Prostate gland (tissue), 2 donors: ENCODE data around the gene KLK15. TPM values are rescaled to one million over a fixed set of nuclear protein-coding genes. Genes with fewer than 3 reads are reported as not detected.
A peak's percentile ranks its signal among the peaks of the same experiment; 100 is the strongest.

Experiments
- DNase-seq: peaks from one replicate; pipeline ENCODE4 v3.0.0-alpha.2; 2019; ENCODE audit warnings: low spot score
- H3K27ac ChIP-seq, 2 donors: fragments of 200-600 bp; sonication (generic); 2 replicates each; pipeline ENCODE4 v1.5.1; 2017 to 2019
- H3K27me3 ChIP-seq: fragments of 200-600 bp; sonication (generic); replicated peaks from 2 replicates; pipeline ENCODE4 v1.5.1; 2019; ENCODE audit not compliant: insufficient read depth
- H3K36me3 ChIP-seq, 2 donors: fragments of 200-600 bp; sonication (generic); 1 replicate in 1 of 2; 2 replicates in 1 of 2; pipeline versions ENCODE4 v1.5.1 to v1.8.1; 2017 to 2019
- H3K4me1 ChIP-seq: fragments of 200-600 bp; sonication (generic); replicated peaks from 2 replicates; pipeline ENCODE4 v1.5.1; 2019
- H3K4me3 ChIP-seq, 2 donors: fragments of 200-600 bp; sonication (generic); 2 replicates each; pipeline ENCODE4 v1.5.1; 2017 to 2019
- H3K9me3 ChIP-seq: fragments of 200-600 bp; sonication (generic); 2 replicates; pipeline ENCODE4 v1.5.1; 2017
- POLR2A ChIP-seq: fragments of 450-650 bp; IDR thresholded peaks from one replicate; pipeline ENCODE4 v1.6.1; 2016; ENCODE audit warnings: antibody characterized with exemption, mild to moderate bottlenecking
- POLR2AphosphoS5 ChIP-seq: sonication (generic); formaldehyde crosslinking; IDR thresholded peaks from one replicate; pipeline ENCODE4 v1.6.1; 2017; ENCODE audit warnings: antibody characterized with exemption
- WGBS: methylation state at CpG from one replicate; pipeline ENCODE4 v1.1.5; 2018; 5-methylcytosine and 5-hydroxymethylcytosine counted together
- intact Hi-C: fragments of 100-400 bp; cut with DNase I; formaldehyde crosslinking; loops from one replicate; pipeline ENCODE4 v1.14.2; 2022
- total RNA-seq, 2 donors: library from RNA; depleted of rRNA; stranded (reverse); fragments of >200 nt; gene quantifications; one replicate each; pipeline ENCODE4 v1.1.0, GENCODE V29; 2016
- TF ChIP-seq, protein P1 (sequence below), 4 experiments: fragments of 200-600 bp in 2 of 4; fragments of 450-650 bp in 2 of 4; sonication (generic) in 2 of 4; IDR thresholded peaks; 1 replicate in 3 of 4; 2 replicates in 1 of 4; pipeline ENCODE4 v1.5.1; 2016 to 2019; ENCODE audit warnings: antibody characterized with exemption in 4 of 4, mild to moderate bottlenecking in 2 of 4, moderate library complexity in 2 of 4

Gene KLK15
- total RNA-seq, 2 donors from 2014 or later = 4.0 to 8.5 TPM

- Histone ChIP-seq H3K9me3 (no peaks in the 10 kb centered on the region), H3K4me1 (no peaks in the 10 kb centered on the region), H3K27me3 (no peaks in the 10 kb centered on the region), H3K27ac (no peak overlapping the region), H3K36me3 (peaks cover 4 to 15% of the 10 kb centered on the region in 2 donors), H3K4me3 (no peak overlapping the region)
- TF ChIP-seq POLR2A (no peak), POLR2AphosphoS5 (no peak)
- TF ChIP-seq, protein P1, sequence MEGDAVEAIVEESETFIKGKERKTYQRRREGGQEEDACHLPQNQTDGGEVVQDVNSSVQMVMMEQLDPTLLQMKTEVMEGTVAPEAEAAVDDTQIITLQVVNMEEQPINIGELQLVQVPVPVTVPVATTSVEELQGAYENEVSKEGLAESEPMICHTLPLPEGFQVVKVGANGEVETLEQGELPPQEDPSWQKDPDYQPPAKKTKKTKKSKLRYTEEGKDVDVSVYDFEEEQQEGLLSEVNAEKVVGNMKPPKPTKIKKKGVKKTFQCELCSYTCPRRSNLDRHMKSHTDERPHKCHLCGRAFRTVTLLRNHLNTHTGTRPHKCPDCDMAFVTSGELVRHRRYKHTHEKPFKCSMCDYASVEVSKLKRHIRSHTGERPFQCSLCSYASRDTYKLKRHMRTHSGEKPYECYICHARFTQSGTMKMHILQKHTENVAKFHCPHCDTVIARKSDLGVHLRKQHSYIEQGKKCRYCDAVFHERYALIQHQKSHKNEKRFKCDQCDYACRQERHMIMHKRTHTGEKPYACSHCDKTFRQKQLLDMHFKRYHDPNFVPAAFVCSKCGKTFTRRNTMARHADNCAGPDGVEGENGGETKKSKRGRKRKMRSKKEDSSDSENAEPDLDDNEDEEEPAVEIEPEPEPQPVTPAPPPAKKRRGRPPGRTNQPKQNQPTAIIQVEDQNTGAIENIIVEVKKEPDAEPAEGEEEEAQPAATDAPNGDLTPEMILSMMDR (IDR thresholded peaks at IDR 0.05) = peak in 2 of 4 experiments; percentile 19 to 38
- peak; percentile 31 for DNase-seq
- intact Hi-C loops = no loop called here
- 19% methylated on average over 16 of the region's 16 CpGs for WGBS
Measured at GRCh38 chr19:50794074-50794875, 39.1 kb downstream of the KLK15 start.

- H3K36me3 ChIP-seq = peaks cover 2 to 11% of the 10 kb centered on the region in 2 donors
- no peak overlapping the region for H3K4me3 ChIP-seq
- intact Hi-C loops = no loop called here
- H3K27ac ChIP-seq = no peak overlapping the region
- DNase-seq = no peak
- no peaks in the 10 kb centered on the region for H3K27me3 ChIP-seq
- WGBS = 72% methylated on average over 11 of the region's 11 CpGs
- H3K9me3 ChIP-seq = no peaks in the 10 kb centered on the region
- TF ChIP-seq POLR2A (no peak), POLR2AphosphoS5 (no peak)
- TF ChIP-seq, protein P1 (IDR thresholded peaks at IDR 0.05) = no peak
- H3K4me1 ChIP-seq = no peaks in the 10 kb centered on the region
Measured at GRCh38 chr19:50793558-50794065, 39.8 kb downstream of the KLK15 start.

DNA sequence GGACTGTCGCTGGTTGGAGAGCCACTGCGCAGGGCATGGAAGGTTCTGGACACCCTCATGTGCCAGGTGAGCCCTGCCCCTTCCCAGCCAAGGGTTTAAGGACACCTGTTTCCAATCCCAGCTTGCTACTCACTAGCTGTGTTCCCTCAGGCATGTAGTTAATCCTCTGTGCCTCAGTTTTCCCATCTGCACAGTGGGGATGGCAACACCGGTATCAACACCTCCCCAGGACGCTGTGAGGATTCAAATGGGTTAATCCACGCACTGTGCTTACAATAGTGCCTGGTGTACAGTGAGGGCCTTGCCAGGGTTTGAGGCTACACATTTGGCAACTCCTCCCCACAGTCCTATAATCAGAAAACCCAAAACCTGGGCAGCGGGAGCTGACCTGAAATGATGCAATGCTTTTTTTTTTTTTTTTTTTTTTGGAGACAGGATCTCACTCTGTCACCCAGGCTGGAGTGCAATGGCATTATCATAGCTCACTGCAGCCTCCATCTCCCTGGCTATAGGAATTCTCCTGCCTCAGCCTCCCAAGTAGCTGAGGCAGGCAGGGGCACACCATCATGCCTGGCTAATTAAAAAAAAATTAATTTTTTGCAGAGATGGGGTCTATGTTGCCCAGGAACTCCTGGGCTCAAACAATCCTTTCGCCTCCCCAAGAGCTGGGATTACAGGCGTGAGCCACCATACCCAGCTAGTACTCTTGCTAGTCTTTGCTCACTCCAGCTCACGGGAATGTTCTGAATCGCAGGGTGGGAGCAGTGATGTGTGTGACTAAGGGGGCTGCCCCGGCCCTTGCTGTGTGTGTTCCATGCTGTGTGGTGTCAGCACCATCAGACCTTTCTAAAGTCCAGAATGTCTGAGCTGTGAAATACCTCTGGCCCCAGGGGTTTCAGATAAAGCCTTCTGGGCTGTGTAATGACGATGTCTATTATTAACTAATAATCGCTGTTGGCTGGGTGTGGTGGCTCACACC, 40.8 kb downstream of the KLK15 start:
- H3K27ac ChIP-seq = no peak overlapping the region
- H3K9me3 ChIP-seq = no peaks in the 10 kb centered on the region
- peaks cover 0 to under 1% of the 10 kb centered on the region in 2 donors for H3K36me3 ChIP-seq
- 94% methylated on average over 11 of the region's 13 CpGs for WGBS
- no peak for TF ChIP-seq POLR2AphosphoS5
- TF ChIP-seq, protein P1 (IDR thresholded peaks at IDR 0.05) = no peak
- no peak for TF ChIP-seq POLR2A
- no peak overlapping the region for H3K4me3 ChIP-seq
- no peak for DNase-seq
- intact Hi-C loops = no loop called here
- no peaks in the 10 kb centered on the region for H3K4me1 ChIP-seq
- no peaks in the 10 kb centered on the region for H3K27me3 ChIP-seq

- TF ChIP-seq, protein P1 (IDR thresholded peaks at IDR 0.05) = no peak
- TF ChIP-seq POLR2AphosphoS5 (no peak), POLR2A (no peak)
- no peaks in the 10 kb centered on the region for H3K9me3 ChIP-seq
- intact Hi-C loops = no loop called here
- 79% methylated on average over 34 of the region's 47 CpGs for WGBS
- H3K4me3 ChIP-seq = no peak overlapping the region
- no peaks in the 10 kb centered on the region for H3K27me3 ChIP-seq
- H3K36me3 ChIP-seq = no peaks in the 10 kb centered on the region
- no peak for DNase-seq
- H3K27ac ChIP-seq = no peak overlapping the region
- no peaks in the 10 kb centered on the region for H3K4me1 ChIP-seq
Measured at GRCh38 chr19:50791594-50792271, 41.6 kb downstream of the KLK15 start.
